HCT116 (cell line): ENCODE results near the gene DIPK1A. TPM values are rescaled to one million over a fixed set of nuclear protein-coding genes. Genes with fewer than 3 reads are reported as not detected.

Experiments
- ATAC-seq: fragments of 200-7000 bp; cut with Tn5 transposase; 2 replicates; pipeline ENCODE4 v1.9.1; 2020; ENCODE audit warnings: mild to moderate bottlenecking, moderate library complexity
- BruUV-seq: library from RNA; stranded (reverse); fragments of 400-500 nt; replicated peaks from 2 replicates; lab custom pipeline; 2021; lab: Mats Ljungman, UMichigan
- CTCF ChIA-PET: fragments of 300-600 bp; sonication (Branson Sonifier 250); formaldehyde crosslinking; loops from one replicate; lab custom pipeline; 2021; ENCODE audit warnings: antibody characterized with exemption; lab: Charles Lee
- POLR2A ChIA-PET: fragments of 300-600, 350-600 bp; sonication (Branson Sonifier 250); formaldehyde crosslinking; loops from one replicate; lab custom pipeline; 2021; ENCODE audit warnings: antibody characterized with exemption; lab: Charles Lee
- RAD21 ChIA-PET, 2 experiments: fragments of 300-600 bp; sonication (Branson Sonifier 250); formaldehyde crosslinking; loops; one replicate each; lab custom pipeline; 2023; ENCODE audit warnings: low total read pairs in 2 of 2; ENCODE audit not compliant: uncharacterized antibody in 2 of 2, unreplicated experiment in 2 of 2, low non-redundant PET in 1 of 2; lab: Charles Lee
- DNase-seq: peaks from one replicate; pipeline ENCODE4 v3.0.0-alpha.2; 2010; ENCODE audit warnings: low read depth, low spot score
- H2AFZ ChIP-seq: fragments of 200-600 bp; shearing (Covaris generic), sonication (generic); 2 replicates; pipeline ENCODE4 v1.6.1; 2017; ENCODE audit warnings: low read depth, mixed run types, mixed read lengths, antibody characterized with exemption, low read length; ENCODE audit not compliant: poor library complexity, severe bottlenecking
- H3K27ac ChIP-seq: 2 replicates; pipeline ENCODE4 v1.5.1; 2012; ENCODE audit warnings: low read depth, low read length
- H3K27me3 ChIP-seq: fragments of 200-600 bp; sonication (generic); 2 replicates; pipeline ENCODE4 v1.6.1; 2016; ENCODE audit warnings: mixed run types, low read length, mixed read lengths; ENCODE audit not compliant: insufficient read depth
- H3K36me3 ChIP-seq, 2 experiments: fragments of 200-500 bp in 1 of 2; fragments of 200-600 bp in 1 of 2; sonication (Bioruptor generic) in 1 of 2; sonication (generic) in 1 of 2; 2 replicates each; pipeline versions ENCODE4 v1.5.1 to v1.6.1; 2014 to 2016; ENCODE audit warnings: low read length in 2 of 2, inconsistent platforms in 1 of 2, mixed read lengths in 1 of 2, mixed run types in 1 of 2; ENCODE audit not compliant: insufficient read depth in 2 of 2, control insufficient read depth in 1 of 2
- H3K4me1 ChIP-seq, 2 experiments: fragments of 200-600 bp in 1 of 2; sonication (generic) in 1 of 2; 2 replicates each; pipeline versions ENCODE4 v1.5.1 to v1.6.1; 2012 to 2017; ENCODE audit warnings: low read length in 2 of 2, inconsistent platforms in 1 of 2, mild to moderate bottlenecking in 1 of 2, mixed read lengths in 1 of 2, mixed run types in 1 of 2, moderate library complexity in 1 of 2; ENCODE audit not compliant: insufficient read depth in 2 of 2, control insufficient read depth in 1 of 2
- H3K4me2 ChIP-seq: fragments of 200-600 bp; sonication (generic); 2 replicates; pipeline ENCODE4 v1.6.1; 2017; ENCODE audit warnings: mixed run types, low read length, mixed read lengths
- H3K4me3 ChIP-seq, 2 experiments: fragments of 200-600 bp in 1 of 2; sonication (generic) in 1 of 2; replicated peaks in 1 of 2; 2 replicates each; pipeline ENCODE4 v1.5.1; 2011 to 2016; ENCODE audit warnings: low read length in 2 of 2, control low read depth in 1 of 2, low read depth in 1 of 2, mild to moderate bottlenecking in 1 of 2, mixed read lengths in 1 of 2, mixed run types in 1 of 2
- H3K79me2 ChIP-seq: fragments of 200-600 bp; sonication (generic); 2 replicates; pipeline ENCODE4 v1.6.1; 2017; ENCODE audit warnings: mild to moderate bottlenecking, mixed run types, low read length, moderate library complexity, mixed read lengths; ENCODE audit not compliant: insufficient read depth
- H3K9ac ChIP-seq: fragments of 200-600 bp; sonication (generic); 2 replicates; pipeline ENCODE4 v1.6.1; 2016; ENCODE audit warnings: low read length, mixed read lengths
- H3K9me2 ChIP-seq: fragments of 200-600 bp; sonication (generic), shearing (Covaris generic); 2 replicates; pipeline ENCODE4 v1.6.1; 2017; ENCODE audit warnings: mixed run types, mild to moderate bottlenecking, moderate library complexity; ENCODE audit not compliant: insufficient read depth
- H3K9me3 ChIP-seq, 2 experiments: fragments of 200-500 bp in 1 of 2; fragments of 200-600 bp in 1 of 2; sonication (Bioruptor generic) in 1 of 2; sonication (generic) in 1 of 2; 2 replicates each; pipeline ENCODE4 v1.6.1; 2014 to 2017; ENCODE audit warnings: low read length in 2 of 2, mixed read lengths in 2 of 2, inconsistent platforms in 1 of 2, low read depth in 1 of 2, mild to moderate bottlenecking in 1 of 2, mixed run types in 1 of 2, moderate library complexity in 1 of 2; ENCODE audit not compliant: control insufficient read depth in 1 of 2, insufficient read depth in 1 of 2
- H4K20me1 ChIP-seq: fragments of 200-600 bp; sonication (generic), shearing (Covaris generic); 2 replicates; pipeline ENCODE4 v1.6.1; 2017; ENCODE audit warnings: mixed run types, mild to moderate bottlenecking, moderate library complexity; ENCODE audit not compliant: insufficient read depth
- CBX3 ChIP-seq: IDR thresholded peaks from 2 replicates; pipeline ENCODE4 v1.6.1; 2012; ENCODE audit warnings: low read depth
- CTCF ChIP-seq, 3 experiments: fragments of 200-600 bp in 1 of 3; sonication (generic) in 1 of 3; IDR thresholded peaks in 2 of 3; conservative IDR thresholded peaks in 1 of 3; 2 replicates each; pipeline ENCODE4 v1.5.1; 2012 to 2017; ENCODE audit warnings: low read depth in 2 of 3, low read length in 2 of 3, antibody characterized with exemption in 1 of 3, borderline replicate concordance in 1 of 3, control low read depth in 1 of 3, mild to moderate bottlenecking in 1 of 3, mixed read lengths in 1 of 3, mixed run types in 1 of 3, moderate library complexity in 1 of 3; ENCODE audit not compliant: insufficient read depth in 1 of 3
- EGR1 ChIP-seq: IDR thresholded peaks from 2 replicates; pipeline ENCODE4 v1.6.1; 2012; ENCODE audit warnings: low read depth
- ELF1 ChIP-seq: IDR thresholded peaks from 2 replicates; pipeline ENCODE4 v1.6.1; 2012; ENCODE audit warnings: low read depth, borderline replicate concordance
- EZH2phosphoT487 ChIP-seq: fragments of 200-600 bp; IDR thresholded peaks from 2 replicates; pipeline ENCODE4 v1.6.1; 2018; ENCODE audit warnings: antibody characterized with exemption, borderline replicate concordance
- FOSL1 ChIP-seq: IDR thresholded peaks from 2 replicates; pipeline ENCODE4 v1.6.1; 2012; ENCODE audit warnings: low read depth
- JUND ChIP-seq: IDR thresholded peaks from 2 replicates; pipeline ENCODE4 v1.6.1; 2012
- RAD21 ChIP-seq: IDR thresholded peaks from 2 replicates; pipeline ENCODE4 v1.6.1; 2012; ENCODE audit warnings: low read depth, mild to moderate bottlenecking
- REST ChIP-seq: IDR thresholded peaks from 2 replicates; pipeline ENCODE4 v1.6.1; 2012; ENCODE audit warnings: low read depth
- SIN3A ChIP-seq: IDR thresholded peaks from 2 replicates; pipeline ENCODE4 v1.6.1; 2012; ENCODE audit warnings: low read depth
- SP1 ChIP-seq: IDR thresholded peaks from 2 replicates; pipeline ENCODE4 v1.6.1; 2012; ENCODE audit warnings: low read depth
- YY1 ChIP-seq: IDR thresholded peaks from 2 replicates; pipeline ENCODE4 v1.6.1; 2011; ENCODE audit warnings: low read length, low read depth, moderate library complexity, mild to moderate bottlenecking; ENCODE audit not compliant: insufficient replicate concordance; ENCODE audit errors: extremely low read depth
- ZNF274 ChIP-seq: fragments of 200-500 bp; sonication (Bioruptor generic); IDR thresholded peaks from 2 replicates; pipeline ENCODE4 v1.6.1; 2014; ENCODE audit warnings: mild to moderate bottlenecking, low read depth, low read length, inconsistent platforms
- intact Hi-C: fragments of 100-400 bp; cut with micrococcal nuclease; formaldehyde crosslinking; loops from 2 replicates; pipeline ENCODE4 v1.10.0; 2022
- total RNA-seq: library from RNA; stranded (reverse); gene quantifications from one replicate; pipeline ENCODE4 v1.2.1, GENCODE V29; 2021; ENCODE audit not compliant: unreplicated experiment

Gene DIPK1A
- total RNA-seq, 1 experiment from 2014 or later = 4.3 TPM

GRCh38 chr1:92989936-92990583 lies 28.8 kb upstream of the DIPK1A start:
- H3K4me2 ChIP-seq = no peak overlapping the region
- no peaks in the 10 kb centered on the region for H3K27me3 ChIP-seq
- H3K79me2 ChIP-seq = no peaks in the 10 kb centered on the region
- no peak for ATAC-seq
- BruUV-seq = no TSS peak
- no peaks in the 10 kb centered on the region for H3K9me2 ChIP-seq
- no peak overlapping the region for H3K4me3 ChIP-seq
- intact Hi-C loops = no loop called here
- no peaks in the 10 kb centered on the region for H3K36me3 ChIP-seq
- no peaks in the 10 kb centered on the region for H3K9me3 ChIP-seq
- no peak overlapping the region for H3K9ac ChIP-seq
- 0 out of 4 replicates have a peak, but pooled peaks cover 0 to 7% of the 10 kb centered on the region in 2 experiments for H3K4me1 ChIP-seq
- CTCF ChIA-PET = interaction anchor here (0.9 to 1.1 kb wide), 2 partner anchors 11 to 132 kb away, joined by 3 read pairs; no protein-coding TSS in a partner anchor
- RAD21 ChIA-PET = no interaction called here
- H3K27ac ChIP-seq = no peak overlapping the region
- peak overlapping the region; percentile 71 for H2AFZ ChIP-seq
- no peaks in the 10 kb centered on the region for H4K20me1 ChIP-seq
- no peak for TF ChIP-seq YY1
- TF ChIP-seq CBX3 = no peak
- TF ChIP-seq EGR1 = no peak
- TF ChIP-seq SP1 = no peak
- no peak for TF ChIP-seq EZH2phosphoT487
- no peak for TF ChIP-seq JUND
- no peak for TF ChIP-seq ZNF274
- no peak for TF ChIP-seq SIN3A
- no peak for TF ChIP-seq RAD21
- no peak for TF ChIP-seq FOSL1
- no peak for TF ChIP-seq ELF1
- POLR2A ChIA-PET = no interaction called here
- DNase-seq = no peak

GRCh38 chr1:92989253-92989652 lies 28.0 kb upstream of the DIPK1A start:
- Histone ChIP-seq H3K9me3 (no peaks in the 10 kb centered on the region), H3K36me3 (no peaks in the 10 kb centered on the region), H3K9ac (no peak overlapping the region), H3K4me1 (0 out of 4 replicates have a peak, but pooled peaks cover 0 to 7% of the 10 kb centered on the region in 2 experiments), H3K4me2 (no peak overlapping the region), H3K27ac (no peak overlapping the region), H2AFZ (peak overlapping the region; percentile 71), H3K4me3 (no peak overlapping the region), H3K27me3 (no peaks in the 10 kb centered on the region), H3K79me2 (no peaks in the 10 kb centered on the region), H3K9me2 (no peaks in the 10 kb centered on the region), H4K20me1 (no peaks in the 10 kb centered on the region)
- ChIA-PET POLR2A (no interaction called here), CTCF (interaction anchor here (1.1 kb wide), 1 partner anchor 131 kb away, joined by 3 read pairs; no protein-coding TSS in a partner anchor), RAD21 (no interaction called here)
- DNase-seq (no peak), ATAC-seq (no peak)
- intact Hi-C loops = no loop called here
- BruUV-seq = no TSS peak
- TF ChIP-seq CTCF (IDR thresholded peaks at IDR 0.05 in 2 of 3, conservative IDR thresholded peaks at IDR 0.05 in 1 of 3; ENCODE audit: borderline replicate concordance in 1 of 3, insufficient read depth in 1 of 3, low read depth in 2 of 3, low read length in 2 of 3) = no peak
- TF ChIP-seq REST = no peak
- TF ChIP-seq CBX3 = no peak
